ENCODE measurements around the gene TP63.

GRCh38 chr3:189845069-189845468, 213.9 kb downstream of the TP63 start:
- TF ChIP-seq, protein P1, sequence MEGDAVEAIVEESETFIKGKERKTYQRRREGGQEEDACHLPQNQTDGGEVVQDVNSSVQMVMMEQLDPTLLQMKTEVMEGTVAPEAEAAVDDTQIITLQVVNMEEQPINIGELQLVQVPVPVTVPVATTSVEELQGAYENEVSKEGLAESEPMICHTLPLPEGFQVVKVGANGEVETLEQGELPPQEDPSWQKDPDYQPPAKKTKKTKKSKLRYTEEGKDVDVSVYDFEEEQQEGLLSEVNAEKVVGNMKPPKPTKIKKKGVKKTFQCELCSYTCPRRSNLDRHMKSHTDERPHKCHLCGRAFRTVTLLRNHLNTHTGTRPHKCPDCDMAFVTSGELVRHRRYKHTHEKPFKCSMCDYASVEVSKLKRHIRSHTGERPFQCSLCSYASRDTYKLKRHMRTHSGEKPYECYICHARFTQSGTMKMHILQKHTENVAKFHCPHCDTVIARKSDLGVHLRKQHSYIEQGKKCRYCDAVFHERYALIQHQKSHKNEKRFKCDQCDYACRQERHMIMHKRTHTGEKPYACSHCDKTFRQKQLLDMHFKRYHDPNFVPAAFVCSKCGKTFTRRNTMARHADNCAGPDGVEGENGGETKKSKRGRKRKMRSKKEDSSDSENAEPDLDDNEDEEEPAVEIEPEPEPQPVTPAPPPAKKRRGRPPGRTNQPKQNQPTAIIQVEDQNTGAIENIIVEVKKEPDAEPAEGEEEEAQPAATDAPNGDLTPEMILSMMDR (IDR thresholded peaks at IDR 0.05; ENCODE audit: insufficient read depth, low read depth, low read length), result no peak
- TF ChIP-seq EZH2 (IDR thresholded peaks at IDR 0.05; ENCODE audit: insufficient read depth, low read length), result no peak

Measured in astrocyte (in vitro differentiated cells and primary cell).